ENCODE results near the gene DPP6.
"Not testable (repeated sequence)": the region's sequence is repeated elsewhere in the genome, so short reads cannot be mapped to it uniquely, and the experiment has no call there.

Gene DPP6

GRCh38 chr7:154151306-154151705, 99.1 kb downstream of the DPP6 start:
- not testable (repeated sequence) for DNase-seq

- DNase-seq, result not testable (repeated sequence)
These were observed 103.7 kb downstream of the DPP6 start for GRCh38 chr7:154155928-154156327.

GRCh38 chr7:154162921-154163320, 110.7 kb downstream of the DPP6 start:
- DNase-seq, result not testable (repeated sequence)

GRCh38 chr7:154163642-154164041, 111.4 kb downstream of the DPP6 start:
- not testable (repeated sequence) for DNase-seq

GRCh38 chr7:154167051-154167450, 114.9 kb downstream of the DPP6 start:
- DNase-seq, result no peak

GRCh38 chr7:154167807-154168206, 115.6 kb downstream of the DPP6 start:
- no peak for DNase-seq

GRCh38 chr7:154171422-154171821, 119.2 kb downstream of the DPP6 start:
- no peak for DNase-seq

GRCh38 chr7:154172236-154172635, 120.0 kb downstream of the DPP6 start:
- DNase-seq, result no peak

- no peak for DNase-seq
These were observed 125.4 kb downstream of the DPP6 start for GRCh38 chr7:154177584-154177983.

- DNase-seq, result no peak
These were observed 126.7 kb downstream of the DPP6 start for GRCh38 chr7:154178895-154179294.

GRCh38 chr7:154183482-154183881, 131.3 kb downstream of the DPP6 start:
- no peak for DNase-seq

GRCh38 chr7:154183946-154184345, 131.7 kb downstream of the DPP6 start:
- no peak for DNase-seq

- no peak for DNase-seq
These were observed 134.6 kb downstream of the DPP6 start for GRCh38 chr7:154186811-154187210.

GRCh38 chr7:154188330-154188729, 136.1 kb downstream of the DPP6 start:
- DNase-seq, result no peak

- DNase-seq, result no peak
These were observed 143.1 kb downstream of the DPP6 start for GRCh38 chr7:154195266-154195665.

GRCh38 chr7:154198481-154198880, 146.3 kb downstream of the DPP6 start:
- no peak for DNase-seq

- DNase-seq, result no peak
These were observed 148.0 kb downstream of the DPP6 start for GRCh38 chr7:154200241-154200640.

- no peak for DNase-seq
These were observed 149.8 kb downstream of the DPP6 start for GRCh38 chr7:154202002-154202401.

GRCh38 chr7:154204046-154204445, 151.8 kb downstream of the DPP6 start:
- DNase-seq, result no peak

GRCh38 chr7:154212861-154213260, 160.7 kb downstream of the DPP6 start:
- DNase-seq, result no peak

GRCh38 chr7:154217688-154218340, 165.6 kb downstream of the DPP6 start:
- DNase-seq, result no peak

GRCh38 chr7:154231732-154232131, 179.5 kb downstream of the DPP6 start:
- no peak for DNase-seq

GRCh38 chr7:154232700-154233099, 180.5 kb downstream of the DPP6 start:
- DNase-seq, result no peak

- no peak for DNase-seq
These were observed 189.8 kb downstream of the DPP6 start for GRCh38 chr7:154241988-154242387.

GRCh38 chr7:154242709-154243108, 190.5 kb downstream of the DPP6 start:
- DNase-seq, result no peak
